ENCODE measurements around the gene TMEM247.
"Not testable (repeated sequence)": the region's sequence is repeated elsewhere in the genome, so short reads cannot be mapped to it uniquely, and the experiment has no call there.

- not testable (repeated sequence) for TF ChIP-seq CTCF (IDR thresholded peaks at IDR 0.05 in 8 of 11, conservative IDR thresholded peaks at IDR 0.05 in 3 of 11); POLR2AphosphoS5 (IDR thresholded peaks at IDR 0.05); POLR2A (IDR thresholded peaks at IDR 0.05)
Measured at GRCh38 chr2:46522385-46522784, 43.0 kb downstream of the TMEM247 start.
